HCT116 (cell line): ENCODE results near the gene LYPD3. TPM values are rescaled to one million over a fixed set of nuclear protein-coding genes. Genes with fewer than 3 reads are reported as not detected.

Experiments used
- ATAC-seq: fragments of 200-7000 bp; cut with Tn5 transposase; 2 replicates; pipeline ENCODE4 v1.9.1; 2020; ENCODE audit warnings: mild to moderate bottlenecking, moderate library complexity
- BruUV-seq: library from RNA; stranded (reverse); fragments of 400-500 nt; replicated peaks from 2 replicates; lab custom pipeline; 2021; lab: Mats Ljungman, UMichigan
- CTCF ChIA-PET: fragments of 300-600 bp; sonication (Branson Sonifier 250); formaldehyde crosslinking; loops from one replicate; lab custom pipeline; 2021; ENCODE audit warnings: antibody characterized with exemption; lab: Charles Lee
- POLR2A ChIA-PET: fragments of 300-600, 350-600 bp; sonication (Branson Sonifier 250); formaldehyde crosslinking; loops from one replicate; lab custom pipeline; 2021; ENCODE audit warnings: antibody characterized with exemption; lab: Charles Lee
- RAD21 ChIA-PET, 2 experiments: fragments of 300-600 bp; sonication (Branson Sonifier 250); formaldehyde crosslinking; loops; one replicate each; lab custom pipeline; 2023; ENCODE audit warnings: low total read pairs in 2 of 2; ENCODE audit not compliant: uncharacterized antibody in 2 of 2, unreplicated experiment in 2 of 2, low non-redundant PET in 1 of 2; lab: Charles Lee
- DNase-seq: peaks from one replicate; pipeline ENCODE4 v3.0.0-alpha.2; 2010; ENCODE audit warnings: low read depth, low spot score
- H2AFZ ChIP-seq: fragments of 200-600 bp; shearing (Covaris generic), sonication (generic); 2 replicates; pipeline ENCODE4 v1.6.1; 2017; ENCODE audit warnings: low read depth, mixed run types, mixed read lengths, antibody characterized with exemption, low read length; ENCODE audit not compliant: poor library complexity, severe bottlenecking
- H3K27ac ChIP-seq: 2 replicates; pipeline ENCODE4 v1.5.1; 2012; ENCODE audit warnings: low read depth, low read length
- H3K27me3 ChIP-seq: fragments of 200-600 bp; sonication (generic); 2 replicates; pipeline ENCODE4 v1.6.1; 2016; ENCODE audit warnings: mixed run types, low read length, mixed read lengths; ENCODE audit not compliant: insufficient read depth
- H3K36me3 ChIP-seq, 2 experiments: fragments of 200-500 bp in 1 of 2; fragments of 200-600 bp in 1 of 2; sonication (Bioruptor generic) in 1 of 2; sonication (generic) in 1 of 2; 2 replicates each; pipeline versions ENCODE4 v1.5.1 to v1.6.1; 2014 to 2016; ENCODE audit warnings: low read length in 2 of 2, inconsistent platforms in 1 of 2, mixed read lengths in 1 of 2, mixed run types in 1 of 2; ENCODE audit not compliant: insufficient read depth in 2 of 2, control insufficient read depth in 1 of 2
- H3K4me1 ChIP-seq, 2 experiments: fragments of 200-600 bp in 1 of 2; sonication (generic) in 1 of 2; 2 replicates each; pipeline versions ENCODE4 v1.5.1 to v1.6.1; 2012 to 2017; ENCODE audit warnings: low read length in 2 of 2, inconsistent platforms in 1 of 2, mild to moderate bottlenecking in 1 of 2, mixed read lengths in 1 of 2, mixed run types in 1 of 2, moderate library complexity in 1 of 2; ENCODE audit not compliant: insufficient read depth in 2 of 2, control insufficient read depth in 1 of 2
- H3K4me2 ChIP-seq: fragments of 200-600 bp; sonication (generic); 2 replicates; pipeline ENCODE4 v1.6.1; 2017; ENCODE audit warnings: mixed run types, low read length, mixed read lengths
- H3K4me3 ChIP-seq, 2 experiments: fragments of 200-600 bp in 1 of 2; sonication (generic) in 1 of 2; replicated peaks in 1 of 2; 2 replicates each; pipeline ENCODE4 v1.5.1; 2011 to 2016; ENCODE audit warnings: low read length in 2 of 2, control low read depth in 1 of 2, low read depth in 1 of 2, mild to moderate bottlenecking in 1 of 2, mixed read lengths in 1 of 2, mixed run types in 1 of 2
- H3K79me2 ChIP-seq: fragments of 200-600 bp; sonication (generic); 2 replicates; pipeline ENCODE4 v1.6.1; 2017; ENCODE audit warnings: mild to moderate bottlenecking, mixed run types, low read length, moderate library complexity, mixed read lengths; ENCODE audit not compliant: insufficient read depth
- H3K9ac ChIP-seq: fragments of 200-600 bp; sonication (generic); 2 replicates; pipeline ENCODE4 v1.6.1; 2016; ENCODE audit warnings: low read length, mixed read lengths
- H3K9me2 ChIP-seq: fragments of 200-600 bp; sonication (generic), shearing (Covaris generic); 2 replicates; pipeline ENCODE4 v1.6.1; 2017; ENCODE audit warnings: mixed run types, mild to moderate bottlenecking, moderate library complexity; ENCODE audit not compliant: insufficient read depth
- H3K9me3 ChIP-seq, 2 experiments: fragments of 200-500 bp in 1 of 2; fragments of 200-600 bp in 1 of 2; sonication (Bioruptor generic) in 1 of 2; sonication (generic) in 1 of 2; 2 replicates each; pipeline ENCODE4 v1.6.1; 2014 to 2017; ENCODE audit warnings: low read length in 2 of 2, mixed read lengths in 2 of 2, inconsistent platforms in 1 of 2, low read depth in 1 of 2, mild to moderate bottlenecking in 1 of 2, mixed run types in 1 of 2, moderate library complexity in 1 of 2; ENCODE audit not compliant: control insufficient read depth in 1 of 2, insufficient read depth in 1 of 2
- H4K20me1 ChIP-seq: fragments of 200-600 bp; sonication (generic), shearing (Covaris generic); 2 replicates; pipeline ENCODE4 v1.6.1; 2017; ENCODE audit warnings: mixed run types, mild to moderate bottlenecking, moderate library complexity; ENCODE audit not compliant: insufficient read depth
- EGR1 ChIP-seq: IDR thresholded peaks from 2 replicates; pipeline ENCODE4 v1.6.1; 2012; ENCODE audit warnings: low read depth
- ELF1 ChIP-seq: IDR thresholded peaks from 2 replicates; pipeline ENCODE4 v1.6.1; 2012; ENCODE audit warnings: low read depth, borderline replicate concordance
- EZH2 ChIP-seq: fragments of 200-600 bp; sonication (generic); IDR thresholded peaks from 2 replicates; pipeline ENCODE4 v1.6.1; 2017; ENCODE audit warnings: antibody characterized with exemption, mixed run types
- EZH2phosphoT487 ChIP-seq: fragments of 200-600 bp; IDR thresholded peaks from 2 replicates; pipeline ENCODE4 v1.6.1; 2018; ENCODE audit warnings: antibody characterized with exemption, borderline replicate concordance
- FOSL1 ChIP-seq: IDR thresholded peaks from 2 replicates; pipeline ENCODE4 v1.6.1; 2012; ENCODE audit warnings: low read depth
- JUND ChIP-seq: IDR thresholded peaks from 2 replicates; pipeline ENCODE4 v1.6.1; 2012
- MAX ChIP-seq: IDR thresholded peaks from 2 replicates; pipeline ENCODE4 v1.6.1; 2012
- POLR2A ChIP-seq: IDR thresholded peaks from 2 replicates; pipeline ENCODE4 v1.7.0; 2011; ENCODE audit warnings: borderline replicate concordance; ENCODE audit not compliant: insufficient read depth, insufficient read length; ENCODE audit errors: extremely low read depth
- POLR2AphosphoS5 ChIP-seq: IDR thresholded peaks from 2 replicates; pipeline ENCODE4 v1.6.1; 2011; ENCODE audit warnings: mild to moderate bottlenecking, low read depth, low read length, moderate library complexity
- RAD21 ChIP-seq: IDR thresholded peaks from 2 replicates; pipeline ENCODE4 v1.6.1; 2012; ENCODE audit warnings: low read depth, mild to moderate bottlenecking
- REST ChIP-seq: IDR thresholded peaks from 2 replicates; pipeline ENCODE4 v1.6.1; 2012; ENCODE audit warnings: low read depth
- SIN3A ChIP-seq: IDR thresholded peaks from 2 replicates; pipeline ENCODE4 v1.6.1; 2012; ENCODE audit warnings: low read depth
- SP1 ChIP-seq: IDR thresholded peaks from 2 replicates; pipeline ENCODE4 v1.6.1; 2012; ENCODE audit warnings: low read depth
- SRF ChIP-seq: IDR thresholded peaks from 2 replicates; pipeline ENCODE4 v1.6.1; 2012; ENCODE audit warnings: low read depth
- TCF7L2 ChIP-seq: IDR thresholded peaks from 2 replicates; pipeline ENCODE4 v1.7.0; 2011; ENCODE audit warnings: borderline replicate concordance, inconsistent platforms; ENCODE audit not compliant: insufficient read depth, insufficient read length; ENCODE audit errors: extremely low read depth
- YY1 ChIP-seq: IDR thresholded peaks from 2 replicates; pipeline ENCODE4 v1.6.1; 2011; ENCODE audit warnings: low read length, low read depth, moderate library complexity, mild to moderate bottlenecking; ENCODE audit not compliant: insufficient replicate concordance; ENCODE audit errors: extremely low read depth
- ZBTB33 ChIP-seq: IDR thresholded peaks from 2 replicates; pipeline ENCODE4 v1.6.1; 2011; ENCODE audit warnings: mild to moderate bottlenecking, low read length, moderate library complexity; ENCODE audit not compliant: insufficient replicate concordance; ENCODE audit errors: extremely low read depth
- ZFX ChIP-seq: fragments of 450-650 bp; IDR thresholded peaks from 2 replicates; pipeline ENCODE4 v1.6.1; 2017
- ZNF274 ChIP-seq: fragments of 200-500 bp; sonication (Bioruptor generic); IDR thresholded peaks from 2 replicates; pipeline ENCODE4 v1.6.1; 2014; ENCODE audit warnings: mild to moderate bottlenecking, low read depth, low read length, inconsistent platforms
- intact Hi-C: fragments of 100-400 bp; cut with micrococcal nuclease; formaldehyde crosslinking; loops from 2 replicates; pipeline ENCODE4 v1.10.0; 2022
- total RNA-seq: library from RNA; stranded (reverse); gene quantifications from one replicate; pipeline ENCODE4 v1.2.1, GENCODE V29; 2021; ENCODE audit not compliant: unreplicated experiment

LYPD3 gene
- total RNA-seq, 1 experiment from 2014 or later = 3.6 TPM

- intact Hi-C loops = no loop called here
- ATAC-seq (no peak), DNase-seq (no peak)
- BruUV-seq = no TSS peak
- no peaks in the 10 kb centered on the region for H3K27me3 ChIP-seq
- ChIA-PET RAD21 (no interaction called here), CTCF (interaction anchor here (2.5 kb wide), 1 partner anchor 15 kb away, joined by 15 read pairs; no protein-coding TSS in a partner anchor), POLR2A (interaction anchor here (1.8 kb wide), 1 partner anchor 13 kb away, joined by 5 read pairs; no protein-coding TSS in a partner anchor)
- TF ChIP-seq REST (no peak), ZNF274 (no peak), ELF1 (no peak), SRF (no peak), EZH2phosphoT487 (no peak), TCF7L2 (no peak), JUND (no peak), ZFX (no peak), POLR2AphosphoS5 (no peak), EGR1 (no peak), ZBTB33 (no peak), RAD21 (no peak), FOSL1 (no peak), YY1 (no peak), EZH2 (no peak), SP1 (no peak), POLR2A (no peak), MAX (no peak), SIN3A (no peak)
- no peak overlapping the region for H2AFZ ChIP-seq
- no peak overlapping the region for H3K9ac ChIP-seq
- no peaks in the 10 kb centered on the region for H3K9me3 ChIP-seq
- H3K9me2 ChIP-seq = no peaks in the 10 kb centered on the region
- H3K79me2 ChIP-seq = no peaks in the 10 kb centered on the region
- peak overlapping the region in 1 of 2 experiments; percentile 73; a peak in 1 of 4 replicates for H3K4me3 ChIP-seq
- peak overlapping the region; percentile 100 for H3K4me2 ChIP-seq
- H3K4me1 ChIP-seq = peaks cover 22 to 42% of the 10 kb centered on the region in 2 experiments
- no peak overlapping the region for H3K27ac ChIP-seq
- no peaks in the 10 kb centered on the region for H3K36me3 ChIP-seq
- H4K20me1 ChIP-seq = no peaks in the 10 kb centered on the region
Observed at GRCh38 chr19:43462383-43462782, 3.0 kb downstream of the LYPD3 start.
